K562 (cell line): ENCODE results near the gene DNAH8. TPM values are rescaled to one million over a fixed set of nuclear protein-coding genes. Genes with fewer than 3 reads are reported as not detected.

Experiments used
- ATAC-seq: fragments of 200-7000 bp; cut with Tn5 transposase; 3 replicates; pipeline ENCODE4 v1.9.1; 2020; ENCODE audit warnings: moderate library complexity
- BruUV-seq: library from RNA; stranded (reverse); fragments of 400-500 nt; replicated peaks from 2 replicates; lab custom pipeline; 2021; lab: Mats Ljungman, UMichigan
- CTCF ChIA-PET: fragments of 300-600 bp; formaldehyde crosslinking; extraction: SDS; loops from one replicate; lab custom pipeline; 2021; ENCODE audit warnings: low intra/inter-chr PET ratio; lab: Yijun Ruan, JAX
- POLR2A ChIA-PET: fragments of 300-600, 350-650 bp; sonication (Branson Sonifier 250); formaldehyde crosslinking; extraction: SDS; loops from one replicate; lab custom pipeline; 2021; ENCODE audit warnings: antibody characterized with exemption, inconsistent platforms; lab: Yijun Ruan, JAX
- DNase-seq, 4 experiments: peaks; one replicate each; pipeline versions ENCODE4 v3.0.0 to v3.0.0-alpha.2; 2011 to 2018; ENCODE audit warnings: low spot score in 3 of 4, mixed read lengths in 3 of 4; ENCODE audit errors: extremely low read depth in 1 of 4
- FAIRE-seq: peaks from 2 replicates; lab custom pipeline; 2011; peaks lifted over from hg19 to GRCh38; lab: Jason Lieb, UNC
- H2AFZ ChIP-seq: 2 replicates; pipeline ENCODE4 v1.6.0; 2011; ENCODE audit warnings: low read depth, low read length, control low read depth, inconsistent platforms
- H3K27ac ChIP-seq: fragments of 200-600 bp; 3 replicates; pipeline ENCODE4 v1.8.0; 2011; ENCODE audit warnings: low read depth, mild to moderate bottlenecking, control low read depth, inconsistent platforms, low read length, moderate library complexity, mixed read lengths; ENCODE audit errors: extremely low read depth
- H3K27me3 ChIP-seq, 2 experiments: fragments of 300-600 bp in 1 of 2; 2 replicates in 1 of 2; 3 replicates in 1 of 2; pipeline versions ENCODE4 v1.6.0 to v1.8.0; 2011; ENCODE audit warnings: inconsistent platforms in 2 of 2, low read length in 2 of 2, mild to moderate bottlenecking in 1 of 2, mixed read lengths in 1 of 2, moderate library complexity in 1 of 2; ENCODE audit not compliant: control insufficient read depth in 2 of 2, insufficient read depth in 2 of 2
- H3K36me3 ChIP-seq: fragments of 300-600 bp; 3 replicates; pipeline ENCODE4 v1.8.0; 2011; ENCODE audit warnings: mild to moderate bottlenecking, low read length, inconsistent platforms; ENCODE audit not compliant: control insufficient read depth, insufficient read depth
- H3K4me1 ChIP-seq, 2 experiments: fragments of 200-600 bp in 1 of 2; replicated peaks in 1 of 2; 2 replicates in 1 of 2; 3 replicates in 1 of 2; pipeline versions ENCODE4 v1.5.1 to v1.8.0; 2011; ENCODE audit warnings: inconsistent platforms in 2 of 2, low read length in 2 of 2, mild to moderate bottlenecking in 1 of 2, mixed read lengths in 1 of 2, moderate library complexity in 1 of 2; ENCODE audit not compliant: control insufficient read depth in 2 of 2, insufficient read depth in 2 of 2
- H3K4me2 ChIP-seq: 2 replicates; pipeline ENCODE4 v1.6.1; 2011; ENCODE audit warnings: low read length, control low read depth, inconsistent platforms, mixed read lengths; ENCODE audit not compliant: insufficient read depth
- H3K4me3 ChIP-seq: fragments of 200-600 bp; sonication (generic), shearing (Covaris generic); 2 replicates; pipeline ENCODE4 v1.5.1; 2016; ENCODE audit warnings: control low read depth, inconsistent platforms
- H3K79me2 ChIP-seq: fragments of 200-600 bp; 3 replicates; pipeline ENCODE4 v1.8.0; 2011; ENCODE audit warnings: low read length, inconsistent platforms; ENCODE audit not compliant: control insufficient read depth, insufficient read depth
- H3K9ac ChIP-seq, 2 experiments: 2 replicates each; pipeline versions ENCODE4 v1.6.0 to v1.6.1; 2011; ENCODE audit warnings: low read depth in 2 of 2, low read length in 2 of 2, control low read depth in 1 of 2, inconsistent platforms in 1 of 2, mild to moderate bottlenecking in 1 of 2, mixed read lengths in 1 of 2; ENCODE audit not compliant: insufficient read depth in 1 of 2
- H3K9me1 ChIP-seq: one replicate; pipeline ENCODE4 v1.6.0; 2011; ENCODE audit warnings: inconsistent platforms, mild to moderate bottlenecking, low read length, moderate library complexity; ENCODE audit not compliant: control insufficient read depth, insufficient read depth
- H3K9me3 ChIP-seq: replicated peaks from 2 replicates; pipeline ENCODE4 v1.5.1; 2011; ENCODE audit warnings: low read depth, low read length, inconsistent platforms; ENCODE audit not compliant: control insufficient read depth, insufficient read depth
- H4K20me1 ChIP-seq: replicated peaks from 2 replicates; pipeline ENCODE4 v1.6.1; 2011; ENCODE audit warnings: low read length, inconsistent platforms, mixed read lengths; ENCODE audit not compliant: control insufficient read depth, insufficient read depth
- CTCF ChIP-seq, 3 experiments: IDR thresholded peaks in 2 of 3; conservative IDR thresholded peaks in 1 of 3; 2 replicates each; pipeline ENCODE4 v1.5.1; 2011 to 2012; ENCODE audit warnings: low read length in 3 of 3, mild to moderate bottlenecking in 3 of 3, control low read depth in 2 of 3, improper control_type of control experiment in 1 of 3, inconsistent platforms in 1 of 3, low read depth in 1 of 3, mixed read lengths in 1 of 3, moderate library complexity in 1 of 3; ENCODE audit not compliant: insufficient read depth in 2 of 3
- FOXA3 ChIP-seq, 2 experiments: fragments of 450-650 bp in 1 of 2; sonication (generic) in 1 of 2; formaldehyde crosslinking; IDR thresholded peaks in 1 of 2; conservative IDR thresholded peaks in 1 of 2; 2 replicates each; pipeline versions ENCODE4 v1.4.0 to v1.8.0; 2020 to 2022; ENCODE audit warnings: mild to moderate bottlenecking in 2 of 2, missing genetic modification reagents in 1 of 2
- FOXK2 ChIP-seq, 2 experiments: fragments of 450-650 bp; IDR thresholded peaks in 1 of 2; conservative IDR thresholded peaks in 1 of 2; 2 replicates each; pipeline ENCODE4 v1.6.1; 2016; ENCODE audit warnings: low read depth in 2 of 2, mild to moderate bottlenecking in 1 of 2
- LARP7 ChIP-seq: fragments of 450-650 bp; IDR thresholded peaks from 2 replicates; pipeline ENCODE4 v1.6.1; 2016
- SMAD1 ChIP-seq: fragments of 150-350 bp; IDR thresholded peaks from 2 replicates; pipeline ENCODE4 v1.6.1; 2014; ENCODE audit warnings: low read length, low read depth; ENCODE audit not compliant: partially characterized antibody
- SMARCA5 ChIP-seq: fragments of 450-650 bp; IDR thresholded peaks from 2 replicates; pipeline ENCODE4 v1.6.1; 2016
- SMARCC2 ChIP-seq: fragments of 450-650 bp; IDR thresholded peaks from 2 replicates; pipeline ENCODE4 v1.6.1; 2017; ENCODE audit warnings: antibody characterized with exemption, moderate library complexity, mild to moderate bottlenecking, low read depth
- SPI1 ChIP-seq: IDR thresholded peaks from 2 replicates; pipeline ENCODE4 v1.6.1; 2011; ENCODE audit warnings: low read depth, low read length, control low read depth, borderline replicate concordance
- WGBS: fragments of 100-300 bp; shearing (Covaris generic); methylation state at CpG from one replicate; pipeline ENCODE4 v1.1.6; 2016; ENCODE audit warnings: low coverage, mixed read lengths; ENCODE audit not compliant: insufficient coverage; ENCODE audit errors: missing lambda C conversion rate; 5-methylcytosine and 5-hydroxymethylcytosine counted together
- in situ Hi-C: fragments of 300-500 bp; cut with MboI; formaldehyde crosslinking; loops from 4 replicates; pipeline ENCODE4 v1.15.0; 2018; ENCODE audit warnings: inconsistent platforms, mixed read lengths
- intact Hi-C: fragments of 100-400 bp; cut with micrococcal nuclease; formaldehyde crosslinking; loops from 2 replicates; pipeline ENCODE4 v1.14.2; 2022
- polyA plus RNA-seq, 8 experiments: library from polyadenylated mRNA; depleted of rRNA in 4 of 8; stranded (reverse) in 5 of 8; unstranded in 3 of 8; fragments of >200 nt; fragmentation: Nextera tagmentation in 2 of 8; fragmentation: Illumina TruSeq in 1 of 8; extraction: Ambion mirVana in 2 of 8; extraction: Trizol in 1 of 8; gene quantifications; 2 replicates each; pipeline versions ENCODE4 v1.2.1 to v1.2.3, GENCODE V29; 2011 to 2014; ENCODE audit warnings: inconsistent platforms in 1 of 8, missing spikeins in 1 of 8
- total RNA-seq, 7 experiments: library from RNA; depleted of rRNA in 6 of 7; stranded (reverse); fragments of >200 nt in 6 of 7; fragmentation: Illumina TruSeq in 2 of 7; extraction: Trizol in 2 of 7; gene quantifications; 2 replicates each; pipeline versions ENCODE4 v1.2.1 to v1.2.3, GENCODE V29; 2011 to 2021; ENCODE audit warnings: low replicate concordance in 1 of 7

The DNAH8 gene
- total and polyA plus RNA-seq, 9 of the 15 experiments (the other 6 are each of a cell fraction or from before 2014, with no cell fraction given): 1.2 to 4.2 (median 2.9) TPM

DNA sequence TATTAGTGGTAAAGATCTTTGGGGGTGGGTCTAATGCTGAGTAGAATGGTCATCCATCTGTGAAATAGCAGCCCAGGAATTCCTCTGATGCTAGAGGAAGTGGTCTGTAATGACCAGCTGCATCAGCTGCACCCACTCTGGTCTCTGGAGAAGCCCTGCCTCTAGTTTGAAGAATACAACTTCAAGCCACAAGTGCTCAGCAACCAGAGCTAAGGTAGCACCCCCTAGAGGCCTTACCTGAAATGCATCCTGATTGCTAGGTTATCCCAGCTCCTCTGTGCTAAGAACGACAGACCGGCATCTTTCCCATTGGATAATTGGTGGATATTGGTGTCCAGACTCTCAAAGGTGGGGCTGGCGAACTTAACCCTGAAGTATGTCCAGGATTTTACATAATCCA lies 58.2 kb downstream of the DNAH8 start (continued):
- peak; percentile 68 to 81 (median 71) for TF ChIP-seq CTCF (IDR thresholded peaks at IDR 0.05 in 2 of 3, conservative IDR thresholded peaks at IDR 0.05 in 1 of 3; ENCODE audit: insufficient read depth in 2 of 3, low read depth in 1 of 3, low read length in 3 of 3)

- H3K9me3 ChIP-seq: no peaks in the 10 kb centered on the region
- no TSS peak for BruUV-seq
- FAIRE-seq (no peak), ATAC-seq (no peak), DNase-seq (no peak)
- no peak overlapping the region for H3K27ac ChIP-seq
- ChIA-PET CTCF (no interaction called here), POLR2A (interaction anchor here (1.1 to 1.2 kb wide), 2 partner anchors 9 to 14 kb away, joined by 3 read pairs; no protein-coding TSS in a partner anchor)
- H2AFZ ChIP-seq: no peak overlapping the region
- no peaks in the 10 kb centered on the region for H3K36me3 ChIP-seq
- WGBS: 49% methylated on average over 5 of the region's 5 CpGs
- H3K4me2 ChIP-seq: no peak overlapping the region
- no peak overlapping the region for H3K4me3 ChIP-seq
- no peaks in the 10 kb centered on the region for H3K9me1 ChIP-seq
- no peaks in the 10 kb centered on the region for H3K79me2 ChIP-seq
- TF ChIP-seq FOXK2 (conservative IDR thresholded peaks at IDR 0.05 in 1 of 2, IDR thresholded peaks at IDR 0.05 in 1 of 2; ENCODE audit: low read depth in 2 of 2) (no peak), LARP7 (no peak), SMARCA5 (no peak), SMARCC2 (no peak), SPI1 (peak; percentile 82; the same call in 1 of the 2 replicates), FOXA3 (CRISPR knock-in tag; conservative IDR thresholded peaks at IDR 0.05 in 1 of 2, IDR thresholded peaks at IDR 0.05 in 1 of 2) (0 out of 4 replicates have a peak, but pooled peaks of 1 of the 2 experiments have one; percentile 26), SMAD1 (no peak)
- TF ChIP-seq, all 486 proteins: peak for 2
- no peaks in the 10 kb centered on the region for H3K27me3 ChIP-seq
- no peak overlapping the region for H3K9ac ChIP-seq
- in situ Hi-C loops: no loop called here
- H3K4me1 ChIP-seq: peaks cover 0 to 5% of the 10 kb centered on the region in 2 experiments; a peak in 2 of 5 replicates
- intact Hi-C loops: no loop called here
- H4K20me1 ChIP-seq: no peaks in the 10 kb centered on the region
These were observed 60.0 kb downstream of the DNAH8 start for GRCh38 chr6:38774929-38775707.
